Brain microvascular endothelial cell (primary cell): ENCODE results near the gene MFSD6.

Experiments
- DNase-seq: peaks from one replicate; pipeline ENCODE4 v3.0.0-alpha.2; 2020
- H3K27ac ChIP-seq: fragments of 250-450 bp; sonication (Bioruptor Pico); 2 replicates; pipeline ENCODE4 v1.5.1; 2020; ENCODE audit warnings: mild to moderate bottlenecking, moderate library complexity
- H3K27me3 ChIP-seq: fragments of 250-450 bp; sonication (Bioruptor Pico); replicated peaks from 2 replicates; pipeline ENCODE4 v1.5.1; 2020; ENCODE audit warnings: mild to moderate bottlenecking
- H3K36me3 ChIP-seq: fragments of 250-450 bp; sonication (Bioruptor Pico); replicated peaks from 2 replicates; pipeline ENCODE4 v1.5.1; 2020; ENCODE audit warnings: mild to moderate bottlenecking
- H3K4me3 ChIP-seq: 2 replicates; pipeline ENCODE4 v1.5.1; 2011; ENCODE audit warnings: low read depth, mild to moderate bottlenecking, control low read depth, low read length, moderate library complexity
- in situ Hi-C: cut with HindIII; loops from 2 replicates; pipeline ENCODE4 v1.10.0; 2017; ENCODE audit warnings: low sequenced_read_pairs, low pct_ligation_motif_present
- TF ChIP-seq, protein P1 (sequence below): IDR thresholded peaks from 2 replicates; pipeline ENCODE4 v1.5.1; 2011; ENCODE audit warnings: low read depth, mild to moderate bottlenecking, moderate library complexity, low read length, control low read depth, inconsistent platforms; ENCODE audit errors: missing control alignments

MFSD6 gene

DNA sequence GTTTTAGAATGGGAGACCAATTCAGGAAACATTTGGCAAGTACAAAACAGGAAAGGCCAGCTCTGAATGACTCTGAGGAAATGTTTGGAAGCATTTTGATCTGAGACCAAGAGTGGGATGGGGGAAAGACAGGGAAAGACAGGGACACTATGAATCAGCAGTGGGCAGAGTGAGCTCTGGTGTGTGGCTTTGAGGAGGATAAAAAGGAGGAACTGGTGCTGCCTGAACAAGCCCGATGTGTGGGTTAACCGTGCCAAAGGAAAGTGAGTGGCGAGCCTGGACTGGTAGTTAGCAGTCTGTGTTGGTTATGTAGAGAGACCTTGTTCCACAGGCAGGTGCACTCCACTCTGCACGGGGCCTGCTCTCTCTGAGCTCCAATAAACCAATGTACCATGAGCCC is 5.3 kb downstream of the MFSD6 start:
- H3K36me3 ChIP-seq, result no peaks in the 10 kb centered on the region
- in situ Hi-C loops, result no loop called here
- no peaks in the 10 kb centered on the region for H3K27me3 ChIP-seq
- TF ChIP-seq, protein P1, sequence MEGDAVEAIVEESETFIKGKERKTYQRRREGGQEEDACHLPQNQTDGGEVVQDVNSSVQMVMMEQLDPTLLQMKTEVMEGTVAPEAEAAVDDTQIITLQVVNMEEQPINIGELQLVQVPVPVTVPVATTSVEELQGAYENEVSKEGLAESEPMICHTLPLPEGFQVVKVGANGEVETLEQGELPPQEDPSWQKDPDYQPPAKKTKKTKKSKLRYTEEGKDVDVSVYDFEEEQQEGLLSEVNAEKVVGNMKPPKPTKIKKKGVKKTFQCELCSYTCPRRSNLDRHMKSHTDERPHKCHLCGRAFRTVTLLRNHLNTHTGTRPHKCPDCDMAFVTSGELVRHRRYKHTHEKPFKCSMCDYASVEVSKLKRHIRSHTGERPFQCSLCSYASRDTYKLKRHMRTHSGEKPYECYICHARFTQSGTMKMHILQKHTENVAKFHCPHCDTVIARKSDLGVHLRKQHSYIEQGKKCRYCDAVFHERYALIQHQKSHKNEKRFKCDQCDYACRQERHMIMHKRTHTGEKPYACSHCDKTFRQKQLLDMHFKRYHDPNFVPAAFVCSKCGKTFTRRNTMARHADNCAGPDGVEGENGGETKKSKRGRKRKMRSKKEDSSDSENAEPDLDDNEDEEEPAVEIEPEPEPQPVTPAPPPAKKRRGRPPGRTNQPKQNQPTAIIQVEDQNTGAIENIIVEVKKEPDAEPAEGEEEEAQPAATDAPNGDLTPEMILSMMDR, result no peak
- no peak overlapping the region for H3K4me3 ChIP-seq
- DNase-seq, result no peak
- no peak overlapping the region for H3K27ac ChIP-seq

DNA sequence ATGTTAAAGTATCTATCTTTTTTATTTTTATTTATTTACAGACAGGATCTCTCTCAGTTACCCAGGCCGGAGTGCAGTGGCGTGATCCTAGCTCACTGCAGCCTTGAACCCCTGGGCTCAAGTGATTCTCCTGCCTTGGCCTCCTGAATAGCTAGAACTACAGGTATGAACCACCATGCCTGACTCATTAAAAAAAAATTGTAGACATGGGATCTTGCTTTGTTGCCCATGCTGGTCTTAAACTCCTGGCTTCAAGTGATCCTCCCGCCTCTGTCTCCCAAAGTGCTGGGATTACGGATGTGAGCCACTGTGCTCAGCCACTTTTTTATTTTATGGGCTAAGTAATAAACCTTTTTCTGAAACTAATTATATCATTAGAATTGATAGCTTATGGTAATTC is 7.1 kb downstream of the MFSD6 start:
- Histone ChIP-seq H3K27ac (no peak overlapping the region), H3K36me3 (no peaks in the 10 kb centered on the region), H3K4me3 (no peak overlapping the region), H3K27me3 (no peaks in the 10 kb centered on the region)
- TF ChIP-seq, protein P1, result no peak
- DNase-seq, result no peak
- in situ Hi-C loops, result no loop called here

DNA sequence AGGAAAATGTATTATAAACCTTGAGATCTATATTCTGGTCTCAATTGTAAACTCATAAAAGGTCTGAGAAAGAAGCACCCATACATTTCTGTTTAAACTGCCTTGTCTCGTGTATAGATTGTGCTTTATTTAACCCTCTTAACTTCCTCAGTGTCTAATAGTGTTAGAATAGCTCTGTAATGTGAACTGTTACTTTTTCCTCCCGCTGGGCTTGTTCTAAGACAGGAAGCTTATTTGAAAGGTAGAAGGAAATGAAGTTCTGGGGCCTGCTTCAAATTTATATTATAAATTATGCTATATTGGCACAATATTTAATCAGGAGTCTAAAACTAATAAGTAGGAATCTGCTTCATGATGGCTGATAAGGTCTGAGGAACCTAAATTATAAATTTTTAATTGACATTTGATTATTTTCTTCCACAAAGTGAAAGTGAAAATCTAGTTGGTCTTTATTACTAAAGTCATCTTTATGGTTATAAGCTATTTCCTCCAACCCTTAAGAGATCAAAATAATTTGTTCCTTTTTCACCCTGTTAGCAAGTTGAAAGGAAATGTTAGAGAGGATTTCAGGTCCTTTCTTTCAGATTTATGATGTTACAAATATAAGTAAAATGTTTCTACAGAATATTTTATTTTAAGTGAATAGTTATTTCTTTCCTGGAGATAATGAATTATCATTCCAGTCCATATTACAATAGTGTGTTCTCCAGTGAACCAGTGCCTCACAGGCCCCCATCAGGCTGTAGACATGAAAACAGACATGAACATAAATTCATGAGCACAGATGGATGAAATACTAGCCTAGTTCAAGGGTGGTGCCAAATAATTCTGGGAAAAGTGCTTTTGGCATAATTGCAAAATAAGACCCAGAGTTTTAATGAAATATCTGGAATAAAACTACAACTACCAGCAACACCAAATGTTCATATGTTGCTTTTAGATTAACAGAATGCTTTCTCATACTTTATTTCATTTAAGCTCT is 7.9 kb downstream of the MFSD6 start:
- TF ChIP-seq, protein P1, result no peak
- Histone ChIP-seq H3K4me3 (no peak overlapping the region), H3K36me3 (no peaks in the 10 kb centered on the region), H3K27me3 (no peaks in the 10 kb centered on the region), H3K27ac (no peak overlapping the region)
- DNase-seq, result no peak
- in situ Hi-C loops, result no loop called here

DNA sequence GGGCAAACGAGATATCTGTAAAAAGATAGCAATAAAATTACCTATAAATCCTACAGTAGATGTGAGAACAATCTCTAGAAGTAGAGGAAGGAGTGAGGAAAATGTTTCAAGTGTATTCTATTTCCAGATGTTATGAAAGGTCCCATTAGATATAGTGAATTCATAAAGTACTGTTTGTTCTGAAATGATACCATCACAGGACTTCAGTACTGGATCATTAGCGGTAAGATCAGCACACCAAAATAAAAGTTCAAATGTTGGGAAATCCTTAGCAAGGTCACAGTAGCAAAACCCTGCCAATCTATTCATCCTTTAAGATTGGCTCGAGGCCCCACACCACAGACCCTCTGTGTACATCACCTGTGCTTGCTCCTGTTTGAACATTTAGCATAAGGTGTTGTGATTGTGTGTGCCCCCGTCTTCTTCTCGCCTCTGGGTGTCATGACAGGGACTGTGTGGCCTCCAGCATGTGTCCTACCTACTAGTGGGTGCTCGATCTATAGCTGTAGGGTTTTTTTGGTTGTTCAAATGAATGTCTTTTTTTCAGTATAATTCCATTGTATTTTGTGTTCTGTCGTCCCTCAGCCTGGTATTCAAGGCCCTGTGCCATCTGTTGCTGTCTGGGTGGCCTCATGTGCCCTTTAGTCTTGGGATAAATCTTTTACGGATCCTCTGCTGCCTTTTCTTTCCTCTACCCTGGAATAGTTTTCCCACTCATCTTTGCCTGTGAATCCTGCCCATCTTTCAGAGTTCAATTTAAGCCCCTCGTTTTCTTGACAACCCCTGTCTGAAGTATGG is 9.1 kb downstream of the MFSD6 start:
- DNase-seq, result no peak
- in situ Hi-C loops, result no loop called here
- Histone ChIP-seq H3K4me3 (no peak overlapping the region), H3K27me3 (no peaks in the 10 kb centered on the region), H3K36me3 (no peaks in the 10 kb centered on the region), H3K27ac (no peak overlapping the region)
- TF ChIP-seq, protein P1, result no peak

DNA sequence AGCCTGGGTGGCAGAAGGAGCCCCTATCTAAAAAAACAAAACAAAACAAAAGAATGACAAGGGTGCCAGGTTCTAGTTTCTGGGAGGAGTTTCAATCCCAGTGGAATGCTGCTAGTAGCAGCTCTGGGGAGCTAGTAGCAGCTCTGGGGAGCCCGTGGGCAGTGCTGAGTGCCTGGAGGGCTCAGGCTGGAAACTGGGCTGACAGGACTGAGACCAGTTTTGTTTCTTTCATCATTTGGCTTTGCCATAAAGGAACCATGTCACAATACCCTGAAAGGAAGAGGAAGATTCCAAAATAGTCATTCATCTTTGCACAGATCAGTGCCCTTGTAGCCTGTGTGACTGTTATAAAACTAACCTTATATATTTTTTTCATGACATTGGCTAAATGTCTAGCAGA is 10.6 kb downstream of the MFSD6 start:
- no peak for DNase-seq
- Histone ChIP-seq H3K36me3 (no peaks in the 10 kb centered on the region), H3K27ac (no peak overlapping the region), H3K4me3 (no peak overlapping the region), H3K27me3 (no peaks in the 10 kb centered on the region)
- TF ChIP-seq, protein P1, result no peak
- in situ Hi-C loops, result no loop called here
